ENCODE results near the gene NEB. TPM values are rescaled to one million over a fixed set of nuclear protein-coding genes. Genes with fewer than 3 reads are reported as not detected.
"Not testable (repeated sequence)": the region's sequence is repeated elsewhere in the genome, so short reads cannot be mapped to it uniquely, and the experiment has no call there.

NEB gene
- polyA plus RNA-seq, 1 experiment = 0.01 TPM

DNA sequence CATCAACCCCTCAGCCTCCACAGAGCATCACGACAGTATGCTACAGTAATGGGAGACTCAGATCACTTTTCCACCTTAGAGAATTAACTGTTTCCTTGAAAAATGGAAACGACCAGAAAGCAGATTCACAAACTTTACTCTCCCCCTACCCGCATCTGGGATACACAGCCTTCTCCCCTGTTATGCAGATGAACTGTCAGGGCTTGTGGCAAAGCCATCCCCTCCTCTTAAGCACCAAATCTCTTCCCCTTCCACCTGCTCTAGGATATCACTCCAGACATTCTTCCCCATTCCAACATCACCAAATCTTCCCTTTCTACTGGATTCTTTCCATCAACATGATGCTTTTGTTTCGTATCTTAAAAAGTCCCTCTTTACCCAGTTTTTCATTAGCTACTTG is 26.4 kb downstream of the NEB start:
- Histone ChIP-seq H3K36me3 (ENCODE audit: control insufficient read depth, insufficient read depth, low read length) (no peaks in the 10 kb centered on the region), H3K27me3 (ENCODE audit: control insufficient read depth, insufficient read depth, low read length) (no peaks in the 10 kb centered on the region), H3K4me3 (ENCODE audit: low read depth, low read length) (no peak overlapping the region)
- POLR2A ChIA-PET = no interaction called here
- CTCF ChIA-PET = no interaction called here
- DNase-seq (ENCODE audit: low read depth) = no peak
- TF ChIP-seq, protein P1, sequence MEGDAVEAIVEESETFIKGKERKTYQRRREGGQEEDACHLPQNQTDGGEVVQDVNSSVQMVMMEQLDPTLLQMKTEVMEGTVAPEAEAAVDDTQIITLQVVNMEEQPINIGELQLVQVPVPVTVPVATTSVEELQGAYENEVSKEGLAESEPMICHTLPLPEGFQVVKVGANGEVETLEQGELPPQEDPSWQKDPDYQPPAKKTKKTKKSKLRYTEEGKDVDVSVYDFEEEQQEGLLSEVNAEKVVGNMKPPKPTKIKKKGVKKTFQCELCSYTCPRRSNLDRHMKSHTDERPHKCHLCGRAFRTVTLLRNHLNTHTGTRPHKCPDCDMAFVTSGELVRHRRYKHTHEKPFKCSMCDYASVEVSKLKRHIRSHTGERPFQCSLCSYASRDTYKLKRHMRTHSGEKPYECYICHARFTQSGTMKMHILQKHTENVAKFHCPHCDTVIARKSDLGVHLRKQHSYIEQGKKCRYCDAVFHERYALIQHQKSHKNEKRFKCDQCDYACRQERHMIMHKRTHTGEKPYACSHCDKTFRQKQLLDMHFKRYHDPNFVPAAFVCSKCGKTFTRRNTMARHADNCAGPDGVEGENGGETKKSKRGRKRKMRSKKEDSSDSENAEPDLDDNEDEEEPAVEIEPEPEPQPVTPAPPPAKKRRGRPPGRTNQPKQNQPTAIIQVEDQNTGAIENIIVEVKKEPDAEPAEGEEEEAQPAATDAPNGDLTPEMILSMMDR (IDR thresholded peaks at IDR 0.05; ENCODE audit: insufficient read depth, low read depth, low read length) = no peak

DNA sequence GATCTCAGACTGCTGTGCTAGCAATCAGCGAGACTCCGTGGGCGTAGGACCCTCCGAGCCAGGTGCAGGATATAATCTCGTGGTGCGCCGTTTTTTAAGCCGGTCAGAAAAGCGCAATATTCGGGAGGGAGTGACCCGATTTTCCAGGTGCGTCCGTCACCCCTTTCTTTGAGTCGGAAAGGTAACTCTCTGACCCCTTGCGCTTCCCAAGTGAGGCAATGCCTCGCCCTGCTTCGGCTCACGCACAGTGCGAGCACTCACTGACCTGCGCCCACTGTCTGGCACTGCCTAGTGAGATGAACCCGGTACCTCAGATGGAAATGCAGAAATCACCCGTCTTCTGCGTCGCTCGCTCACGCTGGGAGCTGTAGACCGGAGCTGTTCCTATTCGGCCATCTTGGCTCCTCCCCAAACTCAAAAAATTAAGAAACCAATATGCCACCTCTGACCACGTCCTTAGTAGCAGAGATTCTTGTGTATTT is 29.8 kb downstream of the NEB start:
- DNase-seq (ENCODE audit: low read depth); CTCF ChIA-PET; POLR2A ChIA-PET; H3K4me3 ChIP-seq (ENCODE audit: low read depth, low read length); H3K27me3 ChIP-seq (ENCODE audit: control insufficient read depth, insufficient read depth, low read length); H3K36me3 ChIP-seq (ENCODE audit: control insufficient read depth, insufficient read depth, low read length): not testable (repeated sequence)

DNA sequence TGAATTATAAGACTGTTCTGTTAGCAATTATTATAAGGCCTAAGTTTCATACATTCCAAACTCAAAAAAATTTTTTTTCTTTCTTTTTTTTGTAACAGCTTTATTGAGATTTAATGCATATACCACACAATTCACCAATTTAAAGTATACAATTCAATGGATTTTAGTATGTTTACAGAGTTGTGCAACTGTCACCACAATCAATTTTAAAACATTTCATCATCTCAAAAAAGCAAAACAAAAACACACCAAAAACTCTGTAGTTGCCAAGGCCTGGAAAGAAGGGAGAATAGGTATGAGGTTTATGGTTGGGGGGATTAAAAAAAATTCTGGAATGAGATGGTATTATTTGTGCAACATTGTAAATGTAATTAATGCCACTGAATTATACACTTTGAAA is 36.1 kb downstream of the NEB start:
- H3K36me3 ChIP-seq (ENCODE audit: control insufficient read depth, insufficient read depth, low read length); POLR2A ChIA-PET; DNase-seq (ENCODE audit: low read depth); CTCF ChIA-PET; H3K27me3 ChIP-seq (ENCODE audit: control insufficient read depth, insufficient read depth, low read length); H3K4me3 ChIP-seq (ENCODE audit: low read depth, low read length): not testable (repeated sequence)

DNA sequence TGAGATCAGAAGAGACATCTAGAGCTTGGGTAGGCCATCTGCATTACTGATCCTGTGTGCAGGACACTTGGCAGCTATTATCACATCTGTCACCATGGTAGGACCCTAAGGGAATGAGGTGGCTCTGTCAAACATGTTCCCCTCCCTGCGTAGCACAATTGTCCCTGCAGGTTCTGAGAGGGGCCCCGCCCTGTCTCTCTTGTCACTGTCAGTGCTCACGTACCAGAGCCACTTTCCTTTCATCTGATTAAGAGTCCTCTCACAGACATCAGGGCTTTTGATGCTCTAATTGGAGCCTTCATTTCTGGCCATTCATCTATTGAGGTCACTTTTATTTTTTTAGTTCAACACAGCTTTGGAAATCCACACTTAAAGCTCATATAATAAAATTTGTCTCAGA is 38.5 kb downstream of the NEB start:
- no peaks in the 10 kb centered on the region for H3K36me3 ChIP-seq (ENCODE audit: control insufficient read depth, insufficient read depth, low read length)
- no peak for DNase-seq (ENCODE audit: low read depth)
- H3K27me3 ChIP-seq (ENCODE audit: control insufficient read depth, insufficient read depth, low read length) = no peaks in the 10 kb centered on the region
- TF ChIP-seq, protein P1 (IDR thresholded peaks at IDR 0.05; ENCODE audit: insufficient read depth, low read depth, low read length) = no peak
- ChIA-PET CTCF (interaction anchor here (0.9 kb wide), 1 partner anchor 329 kb away, joined by 3 read pairs; no protein-coding TSS in a partner anchor), POLR2A (no interaction called here)
- H3K4me3 ChIP-seq (ENCODE audit: low read depth, low read length) = no peak overlapping the region

DNA sequence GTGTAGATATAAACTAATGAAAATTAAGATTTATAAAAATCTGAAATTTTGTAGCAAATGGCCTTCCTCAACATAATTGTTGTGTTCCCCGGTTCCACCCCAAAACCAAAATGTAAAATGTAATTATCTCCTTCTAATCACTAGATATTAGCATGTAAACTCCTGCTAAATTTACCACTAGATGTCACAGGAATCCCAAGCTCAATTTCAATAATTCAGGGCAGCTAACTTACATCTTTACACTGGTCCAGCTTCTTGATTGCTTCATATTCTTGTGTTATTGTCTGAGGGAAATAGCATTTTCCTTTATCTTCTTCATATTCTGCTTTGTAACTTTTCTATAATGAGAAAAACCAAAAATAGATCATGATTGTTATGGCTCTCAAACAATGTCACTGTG is 42.6 kb downstream of the NEB start:
- Histone ChIP-seq H3K4me3 (ENCODE audit: low read depth, low read length) (no peak overlapping the region), H3K27me3 (ENCODE audit: control insufficient read depth, insufficient read depth, low read length) (no peaks in the 10 kb centered on the region), H3K36me3 (ENCODE audit: control insufficient read depth, insufficient read depth, low read length) (no peaks in the 10 kb centered on the region)
- POLR2A ChIA-PET = no interaction called here
- CTCF ChIA-PET = no interaction called here
- TF ChIP-seq, protein P1 (IDR thresholded peaks at IDR 0.05; ENCODE audit: insufficient read depth, low read depth, low read length) = no peak
- no peak for DNase-seq (ENCODE audit: low read depth)

DNA sequence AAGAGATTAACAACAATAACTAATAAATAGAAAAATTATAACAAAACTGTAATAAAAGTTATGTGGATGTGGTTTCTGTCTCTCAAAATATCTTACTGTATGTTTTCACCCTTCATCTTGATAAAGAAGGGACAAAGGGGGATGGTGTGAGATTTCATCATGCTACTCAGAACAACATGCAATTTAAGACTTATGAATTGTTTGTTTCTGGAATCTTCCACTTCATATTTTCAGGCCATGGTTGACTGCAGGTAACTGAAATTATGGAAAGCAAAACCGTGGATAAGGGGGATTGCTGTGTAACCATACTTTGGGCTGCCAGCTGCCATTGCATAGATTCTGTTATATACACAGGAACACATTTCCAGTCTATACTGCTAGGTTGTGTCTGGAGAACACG is 45.6 kb downstream of the NEB start:
- ChIA-PET POLR2A (no interaction called here), CTCF (no interaction called here)
- TF ChIP-seq, protein P1 (IDR thresholded peaks at IDR 0.05; ENCODE audit: insufficient read depth, low read depth, low read length) = no peak

More for the DNA sequence above, 45.6 kb downstream of the NEB start:
- H3K27me3 ChIP-seq (ENCODE audit: control insufficient read depth, insufficient read depth, low read length) = no peaks in the 10 kb centered on the region; the same call in 1 of the 2 replicates
- H3K36me3 ChIP-seq (ENCODE audit: control insufficient read depth, insufficient read depth, low read length) = no peaks in the 10 kb centered on the region
- H3K4me3 ChIP-seq (ENCODE audit: low read depth, low read length) = no peak overlapping the region
- no peak for DNase-seq (ENCODE audit: low read depth)
